HG02884 (cell line): ENCODE results near the gene CD44.

Source experiments
- ATAC-seq: cut with Tn5 transposase; IDR thresholded peaks from one replicate; pipeline ENCODE4 v1.9.1; 2021; ENCODE audit warnings: mild to moderate bottlenecking, moderate library complexity; ENCODE audit not compliant: unreplicated experiment

Gene CD44

DNA sequence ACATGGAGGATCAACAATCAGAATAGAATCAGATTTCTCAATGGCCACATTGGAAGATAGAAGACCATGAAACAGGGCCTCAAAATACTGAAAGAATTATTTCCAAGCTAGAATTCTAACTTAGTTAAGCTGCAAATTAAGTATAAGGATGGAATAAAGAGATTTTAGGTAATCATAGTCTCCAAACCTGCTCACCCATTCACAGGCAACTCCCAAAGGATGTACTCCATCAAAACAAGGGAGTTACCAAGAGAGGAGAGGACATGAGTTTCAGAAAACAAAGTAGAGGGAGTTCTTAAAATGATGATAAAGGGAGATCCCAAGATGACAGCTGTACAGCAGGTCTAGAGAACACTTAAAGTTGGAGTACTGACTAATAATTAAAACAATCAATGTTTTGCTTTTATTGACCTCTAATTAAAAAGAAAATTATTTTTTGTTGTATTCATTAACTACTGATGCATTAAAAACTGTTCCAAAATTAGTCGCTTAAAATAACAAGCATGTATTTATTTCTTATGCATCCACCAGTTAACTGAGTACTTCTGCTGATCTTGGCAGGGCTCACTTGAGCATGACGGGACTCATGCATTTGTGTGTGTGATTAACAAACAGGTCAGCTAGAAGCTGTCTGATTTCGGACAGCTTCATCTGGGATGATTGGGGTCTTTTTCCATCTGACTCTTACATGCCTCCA, 95.6 kb downstream of the CD44 start:
- no peak for ATAC-seq

DNA sequence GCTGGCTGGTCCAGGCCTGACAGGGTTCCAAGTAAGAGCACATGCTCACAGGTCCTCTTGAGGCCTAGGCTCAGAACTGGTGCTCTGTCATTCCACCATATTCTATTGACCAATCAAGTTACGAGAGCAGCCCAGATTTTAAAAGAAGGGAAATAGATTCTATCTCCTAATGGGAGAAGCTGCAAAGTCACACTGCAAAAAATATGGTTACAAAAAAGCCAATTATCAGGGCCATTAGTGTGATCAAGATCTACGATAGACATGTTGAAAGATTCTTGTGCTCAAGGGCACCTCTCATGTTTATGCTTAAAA, 96.1 kb downstream of the CD44 start:
- no peak for ATAC-seq

DNA sequence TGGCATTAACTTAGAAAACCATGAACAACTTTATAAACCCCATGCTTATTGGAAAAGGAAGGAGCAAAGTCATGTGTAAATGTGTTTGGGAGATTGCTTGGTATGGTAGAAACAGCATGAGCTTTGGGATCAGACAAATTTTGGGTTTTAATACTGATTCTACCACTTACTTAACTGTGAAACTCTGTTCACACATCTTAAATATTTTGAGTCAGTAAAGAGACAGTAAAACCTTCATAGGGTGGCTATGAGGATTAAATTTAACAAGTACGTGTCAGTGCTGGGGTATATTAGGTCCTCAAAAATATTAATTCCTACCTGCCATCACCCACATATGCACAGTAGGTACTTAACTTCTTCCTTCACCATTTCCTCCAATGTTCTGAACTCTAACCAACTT, 96.5 kb downstream of the CD44 start:
- no peak for ATAC-seq

DNA sequence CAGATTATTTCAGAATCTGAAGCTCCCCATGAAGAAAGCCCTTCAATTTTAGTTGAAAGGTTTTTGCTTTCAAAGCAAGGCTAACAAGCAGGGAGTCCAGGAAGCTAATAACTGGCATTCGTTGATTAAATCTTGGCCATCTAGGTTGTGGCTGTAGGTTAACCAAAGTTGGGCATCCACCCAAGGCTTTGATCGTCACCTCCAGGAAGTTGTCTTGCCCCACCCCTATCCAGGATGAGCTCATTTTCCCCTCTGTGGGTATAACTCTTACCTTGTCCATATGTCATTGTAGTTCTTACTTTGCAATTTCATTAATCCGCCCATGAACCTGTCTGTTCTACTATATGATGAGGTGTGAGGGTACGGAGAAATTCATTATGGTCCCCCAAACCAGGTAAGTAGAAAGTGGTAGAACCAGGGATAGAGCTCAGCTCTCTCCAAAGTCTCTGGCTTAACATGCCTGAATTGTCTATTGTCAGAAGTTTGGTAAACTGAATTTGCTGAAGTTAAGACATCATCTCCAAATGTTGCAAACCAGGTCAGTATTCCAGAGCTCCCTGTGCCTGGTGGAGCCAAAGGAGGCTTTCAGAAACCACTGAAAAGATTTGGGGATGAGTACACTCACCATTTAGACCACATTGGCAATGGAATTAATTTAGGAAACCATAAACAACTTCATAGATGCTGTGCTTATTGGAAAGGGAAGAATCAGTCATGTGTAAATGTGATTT, 97.1 kb downstream of the CD44 start:
- ATAC-seq, result no peak

DNA sequence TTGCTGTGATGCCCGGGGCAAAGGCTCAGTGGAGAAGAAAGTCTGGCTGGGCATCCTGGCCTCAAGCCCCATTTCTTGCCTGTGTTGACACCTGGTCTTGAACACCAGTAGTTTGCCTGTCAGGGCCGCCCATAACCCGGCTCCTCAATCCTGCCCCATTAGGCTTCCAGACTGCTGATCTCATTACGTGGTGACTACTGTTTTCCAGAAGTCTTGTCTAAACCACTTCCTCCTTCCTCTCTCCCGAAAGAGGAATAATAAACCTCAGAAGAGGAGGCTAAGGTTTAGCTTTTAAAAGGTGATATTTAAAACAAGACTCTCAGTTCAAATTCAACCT, 97.7 kb downstream of the CD44 start:
- ATAC-seq, result no peak

DNA sequence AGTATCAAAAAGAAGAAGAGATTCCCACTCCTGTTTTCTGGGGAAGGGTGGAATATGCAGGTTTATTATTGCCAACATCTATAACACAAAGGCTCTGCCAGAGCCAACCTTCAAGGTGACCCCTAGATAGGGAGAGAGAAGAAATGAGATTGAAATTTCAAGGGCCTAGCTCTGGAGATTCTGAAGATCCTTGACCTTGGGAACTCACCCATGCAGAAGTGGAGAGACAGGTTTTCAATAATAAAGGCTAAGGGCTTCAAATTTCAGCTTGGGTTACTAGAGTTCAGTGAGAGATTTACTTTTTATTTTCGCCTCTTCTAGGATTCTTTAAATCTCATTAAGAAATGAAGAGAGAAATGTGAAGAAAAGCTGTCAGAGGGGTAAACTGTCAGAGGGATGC, 98.4 kb downstream of the CD44 start:
- ATAC-seq, result no peak

DNA sequence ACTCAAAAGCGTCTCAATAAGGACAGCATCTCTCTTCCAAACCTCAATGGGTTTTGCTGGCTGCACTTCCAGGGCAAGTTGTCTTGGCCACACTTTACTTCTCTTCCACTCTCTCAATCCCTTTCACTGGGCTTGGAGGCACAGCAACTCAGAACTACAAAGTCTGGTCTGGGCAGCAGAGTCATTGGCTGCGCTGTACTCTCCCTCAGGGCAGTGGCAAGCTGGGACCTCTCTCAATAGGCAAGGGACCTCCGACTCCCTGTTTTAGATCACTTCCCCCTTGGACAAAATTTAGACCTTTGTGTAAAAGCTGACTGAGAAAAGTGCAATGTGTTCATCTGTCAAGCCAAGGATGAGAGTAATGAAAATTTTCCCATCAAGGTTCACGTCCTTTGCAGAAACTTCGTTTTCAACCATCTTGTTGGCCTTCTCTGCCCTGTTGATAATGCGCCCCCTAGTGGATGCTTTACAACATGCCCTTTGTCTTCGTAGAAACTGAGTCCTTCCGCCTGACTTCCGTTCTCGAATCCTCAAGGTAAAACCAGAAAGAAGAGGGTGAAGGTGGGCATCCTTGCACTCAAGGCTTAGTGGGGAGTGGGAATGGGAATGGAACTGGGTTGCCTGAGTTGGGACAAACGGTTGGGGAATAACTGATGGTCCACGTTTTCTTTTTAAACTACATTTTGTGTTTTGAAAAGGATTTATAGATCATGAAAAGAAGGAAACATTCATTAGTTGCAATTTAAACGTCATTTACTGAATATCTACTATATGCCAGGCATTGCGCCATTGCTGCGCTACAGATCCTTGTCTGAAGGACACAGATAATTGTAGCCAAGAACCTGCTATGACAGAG, 99.1 kb downstream of the CD44 start:
- ATAC-seq, result no peak

DNA sequence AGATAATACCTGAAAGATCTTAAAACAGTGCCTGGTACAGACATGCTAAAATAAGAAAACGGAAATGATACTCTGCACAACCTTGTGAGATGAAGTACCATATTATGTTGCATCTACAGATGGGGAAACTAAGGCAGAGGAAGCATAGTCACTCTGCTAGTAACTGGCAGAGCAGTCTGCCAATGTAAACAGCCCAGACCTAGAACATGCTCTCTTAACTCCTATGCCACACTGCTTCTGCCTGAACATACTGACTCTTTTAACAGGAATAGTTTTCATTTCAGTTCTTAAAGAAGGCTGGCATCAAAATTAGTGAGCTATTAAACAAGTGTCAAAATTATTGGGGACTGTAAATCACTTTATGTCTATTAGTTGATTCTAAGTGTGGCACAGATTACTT, 99.9 kb downstream of the CD44 start:
- ATAC-seq, result no peak

DNA sequence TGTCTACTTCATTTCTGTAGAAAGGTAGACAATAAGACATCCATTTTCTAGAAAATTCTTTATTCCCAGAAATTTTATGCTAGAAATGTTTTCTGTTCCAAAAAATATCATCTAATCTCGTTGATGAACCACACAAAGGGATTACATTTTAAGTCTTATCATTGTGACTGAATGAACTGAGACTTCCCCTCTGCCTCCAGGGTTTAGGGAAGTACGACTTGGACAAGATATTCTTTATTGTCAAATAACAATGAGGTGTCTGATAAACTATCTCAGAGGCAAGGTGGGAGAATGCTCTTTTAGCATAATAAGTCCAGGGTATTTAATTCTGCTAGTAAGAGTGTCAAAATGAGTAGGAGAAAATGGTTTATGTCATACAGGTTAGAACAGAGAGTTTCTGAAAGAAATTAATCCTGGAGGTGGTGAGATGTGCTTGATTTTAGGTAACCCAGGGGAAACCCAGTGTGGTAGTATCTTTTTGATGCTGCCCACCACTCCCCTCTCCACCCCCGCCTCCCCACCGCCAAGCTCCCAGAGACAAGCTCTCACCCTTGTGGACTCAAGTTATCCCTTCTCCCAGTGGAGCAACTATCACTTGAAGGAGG, 100.6 kb downstream of the CD44 start:
- no peak for ATAC-seq

DNA sequence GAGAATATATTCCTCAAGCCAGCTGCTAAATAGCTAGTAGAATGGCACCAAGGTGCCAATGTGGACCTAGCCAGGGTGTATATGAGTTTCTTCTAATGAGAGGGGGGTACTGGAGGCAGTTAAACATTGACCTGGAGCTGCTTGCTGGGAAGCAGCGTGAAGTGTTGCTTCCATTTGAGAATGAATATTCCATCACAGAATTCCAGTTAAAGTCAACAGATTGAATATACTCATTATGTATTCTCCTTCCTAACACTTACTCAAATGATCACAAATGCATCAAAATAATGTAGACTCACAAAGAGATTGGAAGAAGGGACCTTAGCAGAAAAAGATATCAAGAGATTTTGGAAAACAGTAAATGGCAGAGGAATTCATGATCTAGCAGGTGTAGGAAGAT, 102.1 kb downstream of the CD44 start:
- ATAC-seq, result no peak

DNA sequence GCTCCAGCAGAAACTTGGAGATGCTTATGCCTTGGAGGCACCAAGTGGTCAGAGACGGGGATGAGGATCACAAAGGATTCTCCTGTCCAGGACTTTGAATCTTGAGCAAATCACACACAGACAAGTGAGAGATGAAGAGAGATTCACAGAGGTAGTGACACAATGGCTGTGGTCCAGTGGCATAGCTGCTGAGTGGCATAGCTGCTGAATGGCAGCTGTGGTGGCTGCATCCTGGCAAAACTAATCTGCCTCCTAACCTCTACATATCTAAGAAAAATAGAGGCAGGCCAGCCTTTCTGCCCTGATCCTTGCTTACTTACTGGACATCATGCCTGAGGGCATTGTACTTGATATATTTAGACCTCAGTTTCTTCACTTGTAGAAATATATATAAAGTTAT, 102.6 kb downstream of the CD44 start:
- no peak for ATAC-seq

DNA sequence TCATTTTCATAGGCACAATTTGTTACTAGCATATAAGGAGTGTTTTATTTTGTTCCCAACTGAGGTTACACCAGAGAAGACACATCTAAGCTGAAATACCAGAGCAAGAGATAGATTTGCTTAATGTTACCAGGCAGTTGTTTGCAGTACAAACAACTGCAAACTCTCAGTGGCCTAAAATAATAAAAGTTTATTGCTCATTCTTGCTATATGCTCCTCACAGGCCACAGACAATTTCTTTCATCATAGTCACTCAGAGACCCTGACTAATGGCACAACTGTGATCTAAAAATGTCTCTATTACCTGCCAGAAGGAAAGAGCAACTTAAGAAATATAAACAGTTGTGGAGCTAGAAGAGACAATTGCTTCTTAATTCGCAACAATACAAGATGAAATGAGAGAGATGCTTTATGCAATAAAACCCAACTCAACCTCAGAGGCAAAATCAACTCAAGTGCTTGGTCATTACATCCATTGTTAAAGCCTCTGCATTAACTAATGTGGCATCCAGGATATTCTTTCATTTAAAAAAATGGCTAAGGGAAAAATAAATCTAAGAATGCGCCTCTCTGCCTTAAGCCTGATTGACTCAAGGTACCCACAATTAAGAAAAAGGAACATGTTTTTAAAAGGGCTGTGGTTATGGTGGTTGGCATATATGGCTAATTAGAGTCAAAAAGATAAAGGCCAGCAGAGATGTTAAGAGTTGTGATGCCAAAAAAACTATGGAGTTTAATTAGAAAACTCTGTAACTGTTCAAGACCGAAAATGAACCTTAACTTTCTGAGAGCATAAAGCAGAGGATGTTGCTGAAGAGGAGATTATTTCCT, 103.7 kb downstream of the CD44 start:
- ATAC-seq, result no peak

DNA sequence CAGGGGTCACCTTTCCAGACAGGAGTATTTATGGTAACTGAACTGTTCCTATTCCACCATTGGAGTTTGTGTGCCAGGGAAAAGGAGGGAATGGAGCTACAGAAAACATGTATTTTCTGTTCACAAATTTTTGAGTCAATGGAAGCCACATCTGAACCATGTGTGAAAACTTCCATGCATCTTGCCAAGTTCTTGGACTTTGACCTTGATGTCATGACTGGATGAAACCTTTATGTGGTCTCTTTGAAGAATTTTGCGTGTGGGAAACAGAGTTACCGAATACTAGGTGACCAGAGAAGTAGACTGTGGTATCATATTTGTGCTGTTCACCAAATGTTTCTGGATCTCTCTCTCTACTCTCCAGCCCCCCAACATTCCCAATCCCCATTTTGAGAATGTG, 104.8 kb downstream of the CD44 start:
- no peak for ATAC-seq

DNA sequence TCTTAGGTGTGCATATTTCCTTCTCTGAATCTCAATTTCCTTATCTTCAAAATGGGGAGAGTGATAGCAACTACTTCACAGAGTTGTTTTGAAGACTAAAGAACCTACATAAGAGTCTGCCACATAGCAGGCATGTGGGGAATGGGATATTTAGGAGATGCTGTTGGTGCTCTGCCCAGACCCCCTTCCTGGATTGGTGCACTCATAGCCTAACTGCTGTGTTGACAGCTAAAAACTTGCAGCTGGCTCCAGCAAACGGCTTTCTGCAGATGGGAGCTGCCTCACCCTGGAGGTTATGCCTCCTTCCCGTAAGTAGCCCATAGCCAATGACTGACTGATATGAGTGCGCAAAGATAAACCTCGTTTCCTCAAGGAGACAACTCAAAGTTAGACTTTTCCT, 106.1 kb downstream of the CD44 start:
- ATAC-seq, result no peak

DNA sequence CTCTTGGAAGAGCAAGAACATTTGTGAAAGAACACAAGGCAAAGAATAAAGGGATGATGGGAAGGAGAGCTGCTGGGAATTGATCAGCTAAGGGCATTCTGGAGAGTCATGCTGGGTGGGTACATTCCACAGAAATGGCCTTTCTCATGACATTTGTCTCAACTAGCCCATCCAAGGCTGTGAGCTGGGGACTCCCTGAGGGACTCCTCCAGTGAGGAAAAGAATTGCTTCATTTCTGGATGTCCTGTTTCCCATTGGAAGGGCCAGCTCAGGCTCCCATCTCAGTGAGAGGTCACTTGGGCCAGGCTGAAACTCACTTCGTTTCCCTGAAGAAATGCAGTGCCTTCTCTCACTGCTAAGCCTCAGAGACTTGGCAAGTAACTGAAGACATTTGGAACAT, 106.8 kb downstream of the CD44 start:
- no peak for ATAC-seq

DNA sequence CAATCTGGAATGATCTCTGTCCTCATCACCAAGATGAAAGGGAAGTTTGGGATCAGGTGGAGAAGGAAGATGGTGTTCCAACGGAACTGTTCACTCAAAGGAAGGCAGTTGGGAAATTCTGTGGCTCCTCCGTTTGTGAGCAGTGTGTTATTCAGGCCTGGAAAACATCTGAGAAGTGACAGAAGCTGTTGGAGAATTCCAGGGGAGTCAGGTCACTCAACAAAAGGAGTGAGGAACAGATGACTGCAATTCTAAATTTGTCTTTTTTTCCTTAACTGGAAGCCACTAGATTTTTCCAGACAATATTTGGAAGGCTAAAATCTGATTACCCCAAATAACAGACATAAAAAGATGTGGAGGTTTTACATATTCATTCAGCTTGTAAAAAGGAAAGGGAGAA, 107.8 kb downstream of the CD44 start:
- ATAC-seq, result no peak

DNA sequence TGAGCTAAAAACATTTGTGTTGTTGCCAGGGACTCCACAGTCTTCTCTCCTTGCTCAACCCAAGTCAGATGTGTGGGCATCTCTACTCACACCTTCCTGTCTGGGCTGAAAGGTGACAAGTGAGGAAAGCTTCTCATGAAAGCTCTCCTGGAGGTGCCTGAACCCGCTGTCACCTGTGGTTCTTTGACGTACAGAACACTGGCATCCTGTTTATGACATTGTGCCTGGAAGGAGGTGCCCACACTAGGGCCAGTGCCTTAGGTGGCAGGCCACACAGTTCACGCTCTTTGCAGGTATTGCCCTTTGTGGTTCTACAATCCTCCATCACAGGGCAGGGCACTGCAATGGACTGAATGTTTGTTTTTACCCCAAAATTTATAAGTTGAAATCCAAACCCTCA, 108.5 kb downstream of the CD44 start:
- ATAC-seq, result no peak

DNA sequence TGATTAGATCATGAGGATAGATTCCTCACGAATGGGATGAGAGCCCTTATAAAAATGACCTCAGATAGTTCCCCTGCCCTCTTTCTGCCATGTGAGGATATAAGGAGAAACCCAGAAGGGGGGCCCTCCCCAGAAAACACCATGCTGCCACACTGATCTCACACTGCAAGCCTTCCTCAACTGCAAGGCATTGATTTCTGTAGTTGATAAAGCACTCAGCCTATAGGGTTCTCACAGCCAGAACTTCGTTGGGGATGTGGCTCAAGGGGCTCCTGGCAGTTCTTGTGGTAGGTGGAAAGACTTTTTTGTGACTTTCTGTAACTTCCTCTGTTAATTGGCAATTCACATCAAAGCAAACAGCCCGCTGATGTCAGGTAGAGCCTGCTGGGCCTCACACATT, 108.9 kb downstream of the CD44 start:
- no peak for ATAC-seq

DNA sequence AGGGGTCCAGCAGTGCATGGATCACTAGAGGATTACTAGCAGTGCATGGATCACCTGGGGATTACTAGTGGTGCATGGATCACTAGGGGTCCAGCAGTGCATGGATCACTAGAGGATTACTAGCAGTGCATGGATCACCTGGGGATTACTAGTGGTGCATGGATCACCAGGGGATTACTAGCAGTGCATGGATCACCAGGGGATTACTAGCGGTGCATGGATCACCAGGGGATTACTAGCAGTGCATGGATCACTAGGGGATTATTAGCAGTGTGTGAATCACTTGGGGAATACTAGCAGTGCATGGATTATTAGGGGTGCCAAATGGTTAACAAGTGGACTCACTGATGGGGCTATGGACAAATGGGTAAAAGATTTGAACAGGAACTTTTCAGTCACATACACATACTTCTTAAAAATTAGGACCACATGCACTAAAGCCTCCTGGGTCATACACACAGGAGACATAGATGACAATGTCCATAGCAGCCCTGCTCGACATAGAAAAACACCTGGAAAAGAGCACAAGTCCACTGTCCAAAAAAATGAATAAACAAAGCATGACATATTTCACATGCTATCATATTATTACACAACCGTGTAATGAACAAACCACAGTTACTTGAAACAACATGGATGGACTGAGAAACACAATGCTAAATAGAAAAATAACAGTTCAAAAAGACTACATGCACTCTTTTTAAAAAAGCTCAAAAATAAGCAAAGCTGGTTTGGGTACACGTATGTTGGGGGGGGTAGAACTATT, 109.8 kb downstream of the CD44 start:
- no peak for ATAC-seq

DNA sequence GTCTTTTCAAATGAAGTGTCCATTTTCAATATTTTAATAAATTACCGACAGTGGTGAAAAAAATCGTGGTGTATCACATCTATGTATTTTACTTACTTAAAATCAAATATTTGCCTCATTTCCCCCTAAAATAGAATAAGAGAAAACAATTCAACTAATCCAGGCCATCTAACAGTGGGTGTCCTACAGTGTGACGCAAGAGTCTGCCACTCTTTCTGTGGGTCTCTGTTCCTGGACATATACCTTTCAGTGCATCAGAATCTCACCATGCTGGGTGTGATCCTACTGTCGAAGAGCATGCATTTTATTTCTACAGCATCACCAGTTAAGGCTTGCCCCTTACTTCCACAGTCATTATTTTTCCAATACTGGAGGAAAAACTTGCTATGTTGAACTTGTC, 111.2 kb downstream of the CD44 start:
- no peak for ATAC-seq
